Caco-2 (cell line): ENCODE data around the gene UBA6. TPM values are rescaled to one million over a fixed set of nuclear protein-coding genes. Genes with fewer than 3 reads are reported as not detected.

ENCODE experiments used
- BruUV-seq: library from RNA; stranded (reverse); fragments of 400-500 nt; replicated peaks from 2 replicates; lab custom pipeline; 2021; lab: Mats Ljungman, UMichigan
- CTCF ChIA-PET: fragments of 300-600 bp; sonication (Branson Sonifier 250); formaldehyde crosslinking; loops from one replicate; lab custom pipeline; 2022; ENCODE audit warnings: antibody characterized with exemption; lab: Charles Lee
- POLR2A ChIA-PET: fragments of 300-600 bp; sonication (Branson Sonifier 250); formaldehyde crosslinking; loops from one replicate; lab custom pipeline; 2022; ENCODE audit warnings: antibody characterized with exemption; lab: Charles Lee
- DNase-seq, 2 experiments: peaks; one replicate each; pipeline versions ENCODE4 v3.0.0 to v3.0.0-alpha.2; 2020 to 2022
- H3K27me3 ChIP-seq: replicated peaks from 2 replicates; pipeline ENCODE4 v1.6.0; 2011; ENCODE audit warnings: low read length; ENCODE audit not compliant: control insufficient read depth, insufficient read depth
- H3K36me3 ChIP-seq: 2 replicates; pipeline ENCODE4 v1.5.1; 2011; ENCODE audit warnings: low read length; ENCODE audit not compliant: control insufficient read depth, insufficient read depth
- H3K4me1 ChIP-seq: fragments of 250-450 bp; sonication (Bioruptor Pico); 2 replicates; pipeline ENCODE4 v1.5.1; 2020; ENCODE audit warnings: mild to moderate bottlenecking
- H3K4me3 ChIP-seq: 2 replicates; pipeline ENCODE4 v1.5.1; 2011; ENCODE audit warnings: low read depth, mild to moderate bottlenecking, control low read depth, low read length
- H3K9me3 ChIP-seq: fragments of 250-450 bp; sonication (Bioruptor Pico); 2 replicates; pipeline ENCODE4 v1.5.1; 2020; ENCODE audit warnings: mild to moderate bottlenecking, moderate library complexity
- H3K27ac Mint-ChIP-seq: one replicate; pipeline ENCODE4 v1.8.0; 2022; ENCODE audit warnings: mixed read lengths; ENCODE audit not compliant: unreplicated experiment
- H3K27me3 Mint-ChIP-seq: one replicate; pipeline ENCODE4 v1.8.0; 2022; ENCODE audit warnings: mixed read lengths; ENCODE audit not compliant: insufficient read depth, unreplicated experiment
- H3K36me3 Mint-ChIP-seq: one replicate; pipeline ENCODE4 v1.8.0; 2022; ENCODE audit warnings: mild to moderate bottlenecking, mixed read lengths; ENCODE audit not compliant: insufficient read depth, unreplicated experiment
- H3K4me1 Mint-ChIP-seq: one replicate; pipeline ENCODE4 v1.8.0; 2022; ENCODE audit warnings: low read depth, mixed read lengths; ENCODE audit not compliant: unreplicated experiment
- H3K4me3 Mint-ChIP-seq: one replicate; pipeline ENCODE4 v1.8.0; 2022; ENCODE audit warnings: mild to moderate bottlenecking, moderate library complexity, mixed read lengths; ENCODE audit not compliant: unreplicated experiment
- H3K9me3 Mint-ChIP-seq: one replicate; pipeline ENCODE4 v1.8.0; 2022; ENCODE audit warnings: mixed read lengths; ENCODE audit not compliant: unreplicated experiment
- CTCF ChIP-seq, 2 experiments: fragments of 200-600 bp in 1 of 2; IDR thresholded peaks; 1 replicate in 1 of 2; 2 replicates in 1 of 2; pipeline versions ENCODE4 v1.5.1 to v1.8.0; 2011 to 2022; ENCODE audit warnings: antibody characterized with exemption in 1 of 2, control low read depth in 1 of 2, inconsistent platforms in 1 of 2, low read depth in 1 of 2, low read length in 1 of 2, mild to moderate bottlenecking in 1 of 2, moderate library complexity in 1 of 2; ENCODE audit not compliant: insufficient read depth in 1 of 2, severe bottlenecking in 1 of 2, unreplicated experiment in 1 of 2
- intact Hi-C: fragments of 100-400 bp; cut with micrococcal nuclease; formaldehyde crosslinking; loops from one replicate; pipeline ENCODE4 v1.10.0; 2022; ENCODE audit not compliant: unreplicated experiment
- total RNA-seq: library from RNA; stranded (reverse); gene quantifications from 2 replicates; pipeline ENCODE4 v1.2.3, GENCODE V29; 2022

UBA6 gene
- total RNA-seq, 1 experiment from 2014 or later: 74.6 TPM

- BruUV-seq: no TSS peak
- peaks cover 7% of the 10 kb centered on the region for H3K4me1 Mint-ChIP-seq
- POLR2A ChIA-PET: no interaction called here
These were observed 23.0 kb upstream of the UBA6 start for GRCh38 chr4:67723949-67724348.

GRCh38 chr4:67723341-67723740, 22.4 kb upstream of the UBA6 start:
- peak overlapping the region; percentile 51 for H3K27ac Mint-ChIP-seq
- CTCF ChIA-PET: no interaction called here

More at GRCh38 chr4:67723949-67724348, 23.0 kb upstream of the UBA6 start:
- Histone ChIP-seq H3K27me3 (no peaks in the 10 kb centered on the region), H3K9me3 (no peaks in the 10 kb centered on the region), H3K36me3 (no peaks in the 10 kb centered on the region; the same call in 1 of the 2 replicates), H3K4me1 (peaks cover 17% of the 10 kb centered on the region), H3K4me3 (no peak overlapping the region)
- intact Hi-C loops: no loop called here
- no peak for TF ChIP-seq CTCF (IDR thresholded peaks at IDR 0.05; ENCODE audit: insufficient read depth in 1 of 2, low read depth in 1 of 2, low read length in 1 of 2, severe bottlenecking in 1 of 2, unreplicated experiment in 1 of 2)
- Mint-ChIP-seq H3K4me3 (no peak overlapping the region), H3K9me3 (peaks cover 17% of the 10 kb centered on the region), H3K27ac (peak overlapping the region; percentile 51), H3K27me3 (no peaks in the 10 kb centered on the region), H3K36me3 (no peaks in the 10 kb centered on the region)
- CTCF ChIA-PET: interaction anchor here (0.8 kb wide), 1 partner anchor 23 kb away, joined by 3 read pairs; the partner anchor contains the start of gene UBA6
- DNase-seq: no peak

More at GRCh38 chr4:67723341-67723740, 22.4 kb upstream of the UBA6 start:
- Mint-ChIP-seq H3K9me3 (peaks cover 11% of the 10 kb centered on the region), H3K4me1 (peaks cover 7% of the 10 kb centered on the region), H3K27me3 (no peaks in the 10 kb centered on the region), H3K36me3 (no peaks in the 10 kb centered on the region), H3K4me3 (no peak overlapping the region)
- no peak overlapping the region for H3K4me3 ChIP-seq
- peaks cover 17% of the 10 kb centered on the region for H3K4me1 ChIP-seq
- TF ChIP-seq CTCF (IDR thresholded peaks at IDR 0.05; ENCODE audit: insufficient read depth in 1 of 2, low read depth in 1 of 2, low read length in 1 of 2, severe bottlenecking in 1 of 2, unreplicated experiment in 1 of 2): no peak
- H3K27me3 ChIP-seq: no peaks in the 10 kb centered on the region
- DNase-seq: no peak
- BruUV-seq: no TSS peak
- H3K36me3 ChIP-seq: no peaks in the 10 kb centered on the region; the same call in 1 of the 2 replicates
- no peaks in the 10 kb centered on the region for H3K9me3 ChIP-seq
- intact Hi-C loops: no loop called here
- POLR2A ChIA-PET: no interaction called here
